NK-92 (cell line): ENCODE results near the gene FAM13A.
"Not testable (repeated sequence)": the region's sequence is repeated elsewhere in the genome, so short reads cannot be mapped to it uniquely, and the experiment has no call there.

Experiments used
- DNase-seq: peaks from one replicate; lab custom pipeline; 2025; ENCODE audit not compliant: unreplicated experiment; lab: John Stamatoyannopoulos, UW

Gene FAM13A

DNA sequence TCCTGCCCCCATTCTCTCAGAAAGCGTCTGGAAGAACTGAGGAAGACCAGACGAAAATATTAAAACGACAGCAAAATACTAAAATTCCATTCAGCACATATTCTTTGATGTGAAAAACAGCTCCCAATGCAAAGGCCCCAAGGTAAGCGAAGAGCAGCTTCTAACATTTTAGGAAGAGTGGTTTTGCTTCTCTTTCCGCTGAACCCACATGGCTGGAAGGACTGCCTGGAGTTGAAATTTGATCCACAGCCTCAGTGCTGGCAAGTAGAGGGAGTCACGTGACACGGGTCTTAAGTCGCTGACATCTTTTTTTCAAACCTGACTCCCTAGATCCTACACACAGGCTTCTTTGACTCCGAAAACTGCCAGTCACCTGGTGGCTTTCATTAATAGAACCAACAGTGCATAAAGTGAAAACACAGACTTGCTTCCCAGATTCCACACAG is at the start of gene FAM13A:
FAM13A (minus strand) TSS at position 233 of the 446 bp plus-strand sequence; CDS start at position 12, 221 bp downstream.
- DNase-seq: no peak

DNA sequence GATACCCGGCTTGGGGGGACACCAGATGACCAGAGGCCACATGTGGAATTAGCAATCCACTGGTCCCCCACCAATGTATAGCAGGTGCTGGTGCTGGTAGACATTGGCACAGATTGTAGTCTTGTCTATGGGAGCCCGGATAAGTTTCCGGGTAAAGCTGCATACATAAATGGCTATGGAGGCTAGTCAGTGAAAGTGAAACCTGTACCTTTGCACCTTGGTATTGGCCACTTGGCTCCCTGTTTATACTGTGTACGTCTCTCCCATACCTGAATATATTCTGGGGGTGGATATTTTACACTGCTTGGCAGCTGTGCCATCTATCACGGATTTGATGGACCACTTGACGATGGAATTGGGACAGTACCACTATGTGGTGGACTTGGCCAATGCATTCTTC is 48.7 kb upstream of the FAM13A start:
- DNase-seq: no peak

DNA sequence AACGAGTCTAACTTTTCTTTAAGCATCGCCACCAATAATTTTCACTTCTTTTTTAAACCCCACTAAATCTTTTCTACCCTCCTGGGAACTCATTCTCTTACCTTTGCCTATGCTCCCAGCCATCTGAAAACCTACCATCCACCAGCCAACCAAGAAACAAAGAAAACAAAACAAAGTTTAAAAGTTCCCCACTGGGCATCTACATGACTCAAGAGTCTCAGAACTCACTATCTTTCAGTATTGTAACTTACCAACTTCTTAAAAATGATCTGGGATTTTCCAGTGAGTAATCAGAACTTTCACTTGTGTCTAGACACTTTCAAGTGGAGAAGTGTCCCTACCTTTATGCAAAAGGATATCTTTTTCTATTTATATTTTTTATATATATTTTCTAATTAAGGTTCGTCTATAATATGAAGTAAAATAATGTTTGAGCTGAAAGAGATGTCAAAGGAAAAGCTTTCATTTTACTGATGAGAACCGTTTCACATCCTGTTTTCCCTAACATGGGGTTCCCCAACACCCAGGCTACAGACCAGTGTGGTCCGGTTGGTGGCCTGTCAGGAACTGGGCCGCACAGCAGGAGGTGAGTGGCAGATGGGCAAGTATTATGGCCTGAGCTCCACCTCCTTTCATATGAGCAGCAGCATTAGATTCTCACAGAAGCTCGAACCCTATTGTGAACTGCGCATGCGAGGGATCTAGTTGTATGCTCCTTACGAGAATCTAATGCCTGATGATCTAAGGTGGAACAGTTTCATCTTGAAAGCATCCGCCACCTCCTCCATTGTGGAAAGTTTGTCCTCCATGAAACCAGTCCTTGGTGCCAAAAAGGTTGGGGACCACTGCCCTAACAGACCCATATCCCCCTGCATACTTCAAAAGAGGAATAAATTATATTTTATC is 44.5 kb upstream of the FAM13A start:
- no peak for DNase-seq

GRCh38 chr4:89100853-89101252 is 43.9 kb upstream of the FAM13A start:
- DNase-seq: no peak

DNA sequence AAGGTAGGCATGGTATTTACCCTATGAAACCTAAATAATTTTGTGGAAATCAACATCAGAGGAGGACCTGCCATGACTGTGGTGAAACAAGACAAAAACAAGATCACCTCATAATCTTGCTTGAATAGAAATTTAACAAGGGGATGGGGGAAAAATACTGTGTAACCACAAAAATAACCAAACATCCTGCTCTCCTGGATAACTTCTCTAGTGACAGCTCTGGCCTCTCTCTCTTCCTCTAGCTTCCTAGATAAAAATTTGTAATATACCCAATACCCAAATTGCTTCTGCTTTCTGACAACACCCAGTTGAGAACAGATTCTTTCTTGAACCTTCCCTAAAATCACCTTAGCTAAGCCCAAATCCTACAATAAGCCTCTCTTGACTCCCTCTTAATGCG is 42.5 kb upstream of the FAM13A start:
- no peak for DNase-seq

DNA sequence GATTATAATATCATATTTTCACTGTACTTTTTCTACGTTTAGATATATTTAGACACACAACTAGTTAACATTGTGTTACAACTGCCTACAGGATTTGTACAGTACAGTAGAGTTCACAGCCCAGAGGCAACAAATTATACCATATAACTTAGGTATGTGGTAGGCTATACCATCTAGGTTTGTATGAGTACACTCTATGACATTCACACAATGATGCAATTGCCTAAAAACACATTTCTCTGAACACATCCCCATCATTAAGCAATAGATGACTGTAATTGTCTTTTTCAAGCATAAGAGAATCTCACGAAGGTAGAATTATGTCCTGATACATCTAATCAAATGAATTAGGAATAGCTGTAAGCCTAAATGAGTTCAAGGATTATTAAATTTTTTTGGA is 42.0 kb upstream of the FAM13A start:
- DNase-seq: no peak

GRCh38 chr4:89078300-89078699 is 21.3 kb upstream of the FAM13A start:
- no peak for DNase-seq

DNA sequence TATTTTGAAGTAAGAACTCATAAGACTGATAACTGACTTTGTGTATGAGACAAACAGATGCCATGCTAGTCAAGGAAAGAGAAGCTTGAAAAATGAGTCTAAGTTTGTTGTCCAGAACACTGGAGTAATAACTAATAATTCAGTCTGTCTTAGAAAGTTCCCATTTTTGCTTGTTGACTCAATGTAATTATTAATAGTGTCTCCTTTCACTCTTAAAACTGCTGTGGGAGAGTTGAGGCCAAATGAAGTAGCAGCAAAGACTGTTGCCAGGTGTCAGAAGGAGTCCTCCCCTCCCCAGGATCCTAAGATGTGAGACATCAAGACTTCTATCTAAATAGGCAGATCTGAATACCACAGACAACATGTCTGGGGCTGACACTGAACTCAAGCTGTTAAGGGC is 20.8 kb upstream of the FAM13A start:
- DNase-seq: no peak

GRCh38 chr4:89072921-89073320 is 15.9 kb upstream of the FAM13A start:
- no peak for DNase-seq

- no peak for DNase-seq
These were observed 14.3 kb upstream of the FAM13A start for GRCh38 chr4:89071311-89071710.

GRCh38 chr4:89070041-89070440 is 13.1 kb upstream of the FAM13A start:
- DNase-seq: no peak

DNA sequence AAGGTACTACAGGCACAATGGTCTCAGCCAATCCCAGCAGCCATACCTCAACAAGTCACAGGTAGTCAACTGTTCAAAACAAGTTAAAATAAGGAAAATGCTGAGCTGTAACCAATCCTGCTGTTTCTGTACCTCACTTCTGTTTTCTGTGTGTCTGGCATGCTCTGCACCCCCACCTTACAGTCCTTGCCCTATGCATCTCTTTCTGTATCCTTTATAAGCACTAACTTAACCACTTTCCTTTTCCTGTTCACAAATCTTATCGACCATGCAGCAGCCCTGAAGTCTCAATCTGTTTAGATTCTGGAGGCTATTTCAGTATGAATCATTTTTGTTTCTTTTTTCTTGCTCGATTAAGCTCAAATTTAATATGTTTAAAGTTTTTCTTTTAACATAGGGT is 12.5 kb upstream of the FAM13A start:
- DNase-seq: no peak

DNA sequence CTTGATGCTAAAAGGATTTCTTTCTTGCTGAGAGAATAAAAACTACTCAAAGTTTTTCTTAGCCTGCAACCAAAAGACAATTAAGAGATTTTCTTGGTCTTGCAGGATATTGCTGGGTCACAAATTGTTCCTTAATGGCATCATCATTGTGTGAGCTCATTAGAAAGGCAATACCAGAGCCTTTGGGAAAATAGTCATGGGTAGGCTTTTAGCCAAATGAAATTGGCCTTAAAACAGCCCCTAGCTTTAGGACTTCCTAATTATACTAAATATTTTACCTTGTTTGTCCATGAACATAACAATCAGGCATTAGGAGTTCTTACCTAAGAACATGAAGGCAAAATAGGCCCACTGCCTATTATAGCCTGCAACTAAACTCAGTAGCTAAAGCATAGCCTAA is 10.4 kb upstream of the FAM13A start:
- DNase-seq: no peak

- no peak for DNase-seq
These were observed 7.9 kb upstream of the FAM13A start for GRCh38 chr4:89064848-89065247.

GRCh38 chr4:89057844-89058243 is 859 bp upstream of the FAM13A start:
- DNase-seq: not testable (repeated sequence)

DNA sequence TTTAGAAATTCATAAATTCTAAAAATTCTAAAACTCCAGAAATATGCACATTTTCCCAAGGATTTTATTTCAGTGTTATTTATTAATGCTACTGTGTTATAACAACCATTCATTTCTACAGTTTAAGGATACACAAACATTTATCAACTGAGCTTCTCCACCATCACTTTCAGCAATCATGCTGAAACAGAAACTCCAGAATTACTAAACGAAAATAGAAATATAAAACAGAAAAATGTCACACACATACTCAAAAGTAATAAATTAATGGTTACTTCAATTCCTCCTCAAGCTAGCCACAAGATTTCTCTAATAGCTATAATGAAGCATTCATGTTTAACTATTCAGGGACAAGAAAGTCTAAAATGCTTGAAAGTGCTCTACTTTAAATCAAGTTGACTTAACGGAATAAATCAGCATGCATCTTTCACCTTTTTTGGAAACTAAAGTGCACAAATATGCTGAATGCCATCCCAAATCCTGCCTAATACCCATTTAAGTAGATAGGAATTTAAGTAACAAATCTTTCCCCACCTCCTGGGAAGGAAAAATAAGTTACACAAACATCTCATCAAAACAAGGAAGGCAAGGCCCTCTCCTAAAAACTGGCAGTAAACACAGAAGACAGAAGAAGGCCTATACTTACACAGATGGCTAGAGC is 563 bp downstream of the FAM13A start:
- DNase-seq: no peak

DNA sequence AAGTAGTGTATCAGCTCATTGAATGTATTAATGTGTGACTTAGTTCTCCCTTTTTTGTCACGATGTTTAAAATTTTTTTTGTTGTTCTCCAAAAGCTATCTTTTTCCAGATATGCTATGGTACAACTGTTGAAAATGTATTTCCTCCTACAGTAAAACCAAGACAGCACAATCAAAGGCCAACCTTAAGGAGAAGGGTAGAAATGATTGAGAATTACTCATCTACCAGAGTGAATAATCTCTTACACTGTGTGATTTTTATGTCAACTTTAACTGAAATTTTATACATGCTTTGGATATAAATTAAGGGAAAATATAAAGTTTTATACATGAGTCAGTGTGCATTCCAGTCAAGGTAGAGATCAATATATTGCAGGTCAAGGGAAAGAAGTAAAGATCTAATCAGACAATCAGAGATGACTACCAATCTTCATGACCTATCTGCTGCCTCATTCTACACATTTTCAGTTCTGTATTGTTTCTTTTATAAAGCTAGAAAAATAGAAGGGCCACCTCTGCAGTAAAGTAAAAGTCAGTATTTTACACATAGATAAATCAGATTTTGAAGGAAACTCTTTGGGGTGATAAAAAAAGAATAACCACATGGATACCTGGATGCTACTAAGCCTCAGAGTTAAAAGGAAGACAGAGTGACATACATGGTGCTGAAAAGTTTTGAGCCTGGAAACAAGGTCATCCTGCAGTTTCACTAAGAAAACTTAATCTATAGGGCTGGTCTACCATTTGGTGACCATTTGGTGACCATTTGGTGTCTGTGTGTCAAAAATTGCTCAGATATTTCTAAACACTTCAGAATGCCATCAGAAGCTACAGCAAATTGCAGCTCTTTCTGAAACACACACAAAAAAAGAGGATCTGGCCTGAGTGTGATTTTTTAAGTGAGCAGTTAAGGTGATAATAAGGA is 1.6 kb downstream of the FAM13A start:
- no peak for DNase-seq

DNA sequence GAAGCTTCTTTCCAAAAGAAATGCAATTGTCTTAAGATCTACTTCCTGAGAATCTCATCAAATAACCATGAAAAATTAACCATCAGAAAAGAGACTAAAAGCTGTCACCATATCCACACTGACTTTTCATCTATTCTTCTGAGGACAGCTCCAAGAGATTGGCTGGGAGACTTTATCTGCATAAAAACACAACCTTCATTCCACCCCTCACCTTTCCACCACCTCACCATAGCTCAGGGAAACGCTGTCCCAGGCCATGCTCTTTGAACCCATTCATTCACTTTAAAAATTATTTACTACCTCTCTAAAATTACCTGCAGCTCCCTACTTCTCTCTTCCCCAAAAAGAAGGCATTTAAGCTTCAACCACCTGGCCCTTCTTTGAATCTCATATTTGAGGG is 2.4 kb downstream of the FAM13A start:
- DNase-seq: no peak

- no peak for DNase-seq
These were observed 7.1 kb downstream of the FAM13A start for GRCh38 chr4:89049853-89050252.

DNA sequence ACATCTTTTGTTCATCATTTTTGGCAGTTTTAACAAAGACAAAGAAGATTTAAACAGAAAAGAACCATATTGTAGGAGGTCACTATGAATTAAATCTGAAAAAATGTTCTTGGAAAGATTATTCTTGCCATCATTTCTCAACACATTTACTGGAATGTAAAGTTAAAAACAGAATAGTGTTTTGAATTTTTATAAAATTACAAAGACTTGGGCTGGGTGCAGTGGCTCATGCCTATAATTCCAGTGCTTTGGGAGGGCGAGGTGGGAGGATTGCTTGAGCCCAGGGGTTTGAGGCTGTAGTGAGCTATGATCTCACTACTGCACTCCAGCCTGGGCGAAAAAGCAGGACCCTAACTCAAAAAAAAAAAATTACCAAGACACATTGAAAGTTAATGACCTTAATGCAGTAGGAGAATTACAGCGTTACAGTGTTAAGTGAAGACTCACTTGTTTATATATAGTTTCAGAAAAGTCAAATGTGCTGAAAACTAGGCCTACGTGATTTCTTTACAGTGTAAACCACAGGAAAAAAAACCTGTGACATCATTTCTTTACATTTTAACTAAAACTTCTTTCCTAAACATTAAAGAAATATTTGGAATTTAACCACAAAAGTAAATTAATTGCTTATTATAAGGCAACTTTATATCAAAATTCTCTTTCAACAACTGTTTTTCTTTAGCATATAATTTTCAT is 7.9 kb downstream of the FAM13A start:
- DNase-seq: no peak
